SKM-1 treated with dmso at 0.1 percent for 144 hours (cell line): ENCODE measurements around the gene MAP2K6.
"Not testable (repeated sequence)": the region's sequence is repeated elsewhere in the genome, so short reads cannot be mapped to it uniquely, and the experiment has no call there.

Experiments used
- DNase-seq: peaks from one replicate; lab custom pipeline; 2025; ENCODE audit not compliant: unreplicated experiment; lab: John Stamatoyannopoulos, UW

Gene MAP2K6

DNA sequence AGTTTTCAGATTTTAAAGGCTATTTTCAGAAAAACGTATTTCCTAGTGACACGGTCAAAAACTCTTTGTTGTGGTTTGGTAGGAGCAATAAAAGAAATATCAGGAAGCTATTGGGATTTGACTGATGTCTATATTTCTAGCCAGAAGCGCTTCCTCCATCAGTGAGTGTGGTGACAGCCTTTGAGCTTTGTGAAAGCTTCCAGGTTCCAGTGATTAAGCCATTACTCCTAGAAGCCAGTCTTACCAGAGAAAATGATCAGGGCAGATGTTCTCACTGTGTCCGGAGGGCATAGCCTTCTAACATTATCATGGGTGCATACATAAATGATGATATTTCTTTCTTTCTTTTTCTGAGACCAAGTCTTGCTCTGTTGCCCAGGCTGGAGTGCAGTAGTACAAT lies 39.6 kb downstream of the MAP2K6 start:
- no peak for DNase-seq

DNA sequence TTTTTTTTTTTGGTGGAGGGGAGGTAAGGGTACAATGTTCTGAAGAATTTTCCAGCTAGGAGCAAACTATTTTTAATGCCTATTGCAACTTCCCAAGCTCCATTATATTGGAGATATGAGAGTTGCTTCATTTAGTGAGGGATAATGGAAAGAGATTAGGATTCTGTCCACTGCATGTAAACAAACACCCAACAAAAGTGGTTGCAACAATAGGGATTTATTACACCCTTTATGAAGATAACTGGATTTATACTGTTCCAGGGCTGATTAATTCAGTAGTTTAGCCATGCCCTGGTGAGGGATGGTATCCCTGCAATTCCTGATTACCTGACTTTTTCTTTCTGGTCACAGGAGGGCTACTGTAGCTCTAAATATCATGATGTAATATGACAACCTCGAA lies 40.5 kb downstream of the MAP2K6 start:
- no peak for DNase-seq

DNA sequence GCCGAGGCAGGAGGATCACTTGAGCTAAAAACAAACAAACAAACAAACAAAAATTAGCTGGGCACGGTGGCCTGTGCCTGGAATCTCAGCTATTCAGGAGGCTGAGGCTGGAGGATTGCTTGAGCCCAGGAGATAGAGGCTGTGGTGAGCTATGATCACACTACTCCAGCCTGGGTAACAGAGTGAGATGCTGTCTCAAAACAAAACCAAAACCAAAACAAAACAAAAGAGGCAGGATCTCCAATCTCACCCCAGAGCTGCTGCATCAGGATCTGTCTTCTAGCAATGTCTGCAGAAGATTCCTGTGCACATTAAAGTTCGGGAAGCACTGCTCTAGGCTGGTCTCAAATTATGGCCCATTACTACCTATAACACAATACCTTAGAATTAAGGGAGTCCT lies 43.1 kb downstream of the MAP2K6 start:
- DNase-seq = no peak

DNA sequence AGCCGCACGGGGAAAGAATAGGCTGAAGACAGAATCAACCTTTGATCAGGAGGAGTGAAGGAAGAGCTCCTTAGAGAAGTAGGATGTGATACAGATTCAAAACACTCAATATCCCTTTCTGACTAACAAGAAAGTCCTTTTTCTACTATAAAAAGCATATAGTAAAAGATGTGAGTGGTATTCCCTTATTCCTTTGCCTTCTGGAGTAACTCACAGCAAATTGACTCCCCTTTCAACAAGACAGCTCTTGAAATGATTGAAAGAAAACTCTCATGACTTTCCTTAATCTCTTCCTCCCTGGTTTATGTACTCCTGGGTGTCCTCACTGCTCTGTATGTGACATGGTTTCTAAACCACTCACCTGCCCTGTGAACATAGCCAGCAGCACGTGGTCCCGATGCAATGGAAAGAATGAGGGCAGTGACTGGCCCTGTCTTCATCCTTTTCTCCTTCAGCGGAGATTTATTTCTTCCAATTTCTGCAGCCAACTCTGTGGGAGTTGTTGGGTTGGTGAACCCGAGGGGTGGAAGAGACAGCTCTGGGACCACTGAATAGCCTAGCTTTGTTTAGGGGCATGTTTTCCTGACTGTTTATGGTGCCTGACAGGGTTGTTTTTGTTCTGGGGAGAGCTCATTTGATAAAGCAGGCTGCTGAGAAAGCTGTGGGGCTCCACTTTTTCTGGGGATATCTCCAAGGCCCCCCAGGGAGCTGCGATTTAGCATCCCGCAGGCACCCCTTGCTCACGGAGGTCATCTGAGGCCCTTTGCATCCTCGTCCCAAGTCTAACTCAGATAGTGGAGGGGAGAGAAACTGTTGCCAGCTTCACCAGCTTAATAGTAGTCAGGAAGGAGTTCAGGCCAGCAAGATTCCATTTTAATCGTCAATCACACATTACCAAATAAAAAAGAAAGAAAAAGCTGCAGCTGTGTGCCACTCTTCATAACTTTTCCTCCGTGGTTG lies 46.7 kb downstream of the MAP2K6 start:
- no peak for DNase-seq

DNA sequence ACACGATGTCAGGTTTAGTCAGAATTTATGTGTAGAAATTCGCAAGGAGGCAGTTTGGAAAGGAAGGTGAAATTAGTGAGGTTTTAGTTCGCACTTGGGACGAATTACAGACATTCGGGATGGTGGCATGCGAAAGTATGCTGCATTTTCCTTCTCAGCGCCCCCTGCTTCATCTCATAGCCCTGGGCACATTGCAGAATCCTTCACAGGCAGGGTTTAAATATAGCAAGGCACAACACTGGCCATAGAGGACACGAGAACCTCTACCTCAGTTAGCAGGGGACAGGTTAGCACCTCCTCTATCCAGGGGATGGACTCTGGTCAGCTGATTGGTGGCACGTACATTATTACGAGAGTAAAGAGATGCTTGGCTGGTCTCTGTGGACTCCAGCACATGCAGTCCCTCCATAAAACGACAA lies 47.5 kb downstream of the MAP2K6 start:
- DNase-seq = no peak

DNA sequence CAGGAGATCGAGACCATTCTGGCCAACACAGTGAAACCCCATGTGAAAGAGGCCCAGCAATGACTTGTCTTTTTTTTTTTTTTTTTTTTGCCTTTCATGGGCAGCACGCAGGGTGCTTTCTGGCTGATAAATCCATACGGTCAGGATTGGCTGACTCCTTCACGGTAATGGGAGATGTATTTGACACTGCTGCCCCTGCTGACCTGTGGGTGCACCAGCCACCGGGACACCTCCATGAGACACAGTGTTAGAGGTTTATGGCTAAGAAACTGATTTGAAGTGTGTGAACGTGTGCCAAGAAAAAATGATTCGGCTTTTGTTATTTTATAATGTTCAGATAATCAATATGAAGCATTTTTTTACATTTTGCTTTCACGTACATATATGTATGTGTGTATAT lies 48.4 kb downstream of the MAP2K6 start:
- no peak for DNase-seq

DNA sequence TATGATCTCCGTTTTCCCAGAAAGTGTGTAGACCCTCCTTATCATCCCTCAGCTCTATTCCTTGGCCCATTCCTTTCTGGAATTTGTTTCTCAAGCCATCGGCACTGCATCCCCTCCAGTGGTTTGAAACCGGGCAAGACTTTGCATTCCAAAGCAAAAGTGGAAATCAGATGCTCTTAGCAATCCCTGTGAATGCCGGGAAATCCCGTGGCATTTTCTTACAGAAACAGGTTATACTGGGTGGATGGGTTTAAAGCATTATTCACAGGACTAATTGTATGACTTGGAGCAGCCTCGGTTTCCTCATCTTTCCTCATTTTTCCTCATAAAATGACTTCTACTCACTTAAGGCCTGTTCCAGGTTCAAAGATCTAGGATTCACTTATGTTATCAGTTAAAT lies 52.0 kb downstream of the MAP2K6 start:
- no peak for DNase-seq

DNA sequence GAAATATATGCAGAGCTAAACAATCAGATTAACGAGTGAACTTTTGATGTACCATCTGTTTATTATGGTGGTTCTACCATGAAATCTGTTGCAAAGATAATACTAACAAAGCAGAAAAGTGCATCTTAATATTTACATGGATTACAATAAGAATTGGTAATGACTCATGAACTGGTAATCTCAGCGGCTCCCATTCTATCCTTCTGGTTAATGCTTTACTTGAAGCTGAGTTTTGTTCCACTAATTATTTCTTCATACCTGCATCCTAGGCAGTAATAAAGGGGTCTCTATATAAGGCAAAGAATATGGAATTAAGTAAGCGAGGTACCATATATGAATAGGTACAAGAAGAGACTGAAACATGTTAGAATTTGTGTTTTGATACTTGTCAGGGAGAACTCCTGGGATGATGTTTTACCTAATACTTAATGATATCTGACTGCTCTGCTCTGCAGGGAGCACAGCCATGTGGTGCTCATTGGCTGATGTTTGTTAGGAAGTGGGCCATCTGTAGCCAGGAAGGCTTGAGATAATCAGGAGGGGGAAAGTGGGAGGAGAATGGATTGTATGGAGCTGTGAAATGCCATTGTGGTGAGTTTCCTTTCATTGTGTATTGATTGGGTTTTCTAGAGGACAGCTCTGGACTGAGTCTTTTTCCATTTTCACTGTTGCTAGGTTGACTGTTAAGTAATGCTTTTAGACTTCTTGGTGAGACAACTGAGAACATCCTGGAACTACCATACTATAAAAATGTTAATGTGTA lies 52.6 kb downstream of the MAP2K6 start:
- DNase-seq = no peak

DNA sequence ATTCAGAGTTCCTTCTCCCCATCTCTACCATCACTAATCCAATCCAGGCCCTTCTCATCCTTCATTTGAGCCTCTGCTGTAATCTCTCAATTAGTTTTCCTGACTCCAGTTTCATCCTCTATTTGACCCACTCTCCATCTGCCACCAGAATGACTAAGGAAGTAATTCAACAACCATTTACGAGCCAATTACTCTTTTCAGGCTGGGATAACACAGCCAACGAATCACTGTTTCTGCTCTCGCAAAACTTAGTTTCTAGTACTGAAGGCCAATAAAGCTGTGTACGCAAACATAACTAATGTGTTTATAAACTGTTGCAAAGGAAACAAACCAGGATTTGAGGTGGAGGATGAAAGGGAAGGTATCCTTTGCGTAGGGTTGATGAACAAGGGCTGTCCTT lies 53.7 kb downstream of the MAP2K6 start:
- no peak for DNase-seq

DNA sequence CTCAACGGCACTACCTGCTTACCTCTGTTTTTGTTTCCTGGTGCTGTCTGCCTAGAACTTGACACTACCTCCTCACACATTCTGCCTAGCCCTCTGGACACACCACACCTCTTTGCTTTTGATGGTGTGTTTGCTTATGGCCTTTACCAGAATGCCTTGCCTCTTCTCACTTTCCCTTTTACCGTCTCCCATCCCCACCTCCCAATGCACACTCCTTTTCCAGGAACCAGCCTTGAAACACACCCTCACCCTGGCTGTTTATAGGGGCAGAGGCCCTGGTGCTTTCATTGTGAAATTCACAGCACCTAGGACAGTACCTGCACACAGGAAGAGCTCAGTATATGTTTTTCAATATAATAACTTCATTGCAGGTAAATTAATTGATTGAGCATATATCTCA lies 56.2 kb downstream of the MAP2K6 start:
- DNase-seq = no peak

DNA sequence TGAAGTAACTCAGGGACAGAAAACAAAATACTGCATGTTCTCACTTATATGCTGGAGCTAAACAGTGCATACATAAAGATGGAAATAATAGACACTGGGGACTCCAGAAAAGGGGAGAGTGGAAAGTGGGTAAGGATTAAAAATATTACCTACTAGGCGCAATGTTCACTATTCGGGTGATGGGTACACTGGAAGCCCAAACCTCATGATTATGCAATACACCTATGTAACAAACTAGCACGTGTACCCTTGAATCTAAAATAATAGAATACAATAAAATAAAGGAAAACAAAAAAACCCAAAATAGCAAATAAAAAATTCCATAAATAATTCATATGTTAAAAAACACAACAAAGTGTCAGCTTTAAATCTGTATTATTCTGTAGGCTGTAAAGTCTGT lies 56.9 kb downstream of the MAP2K6 start:
- no peak for DNase-seq

DNA sequence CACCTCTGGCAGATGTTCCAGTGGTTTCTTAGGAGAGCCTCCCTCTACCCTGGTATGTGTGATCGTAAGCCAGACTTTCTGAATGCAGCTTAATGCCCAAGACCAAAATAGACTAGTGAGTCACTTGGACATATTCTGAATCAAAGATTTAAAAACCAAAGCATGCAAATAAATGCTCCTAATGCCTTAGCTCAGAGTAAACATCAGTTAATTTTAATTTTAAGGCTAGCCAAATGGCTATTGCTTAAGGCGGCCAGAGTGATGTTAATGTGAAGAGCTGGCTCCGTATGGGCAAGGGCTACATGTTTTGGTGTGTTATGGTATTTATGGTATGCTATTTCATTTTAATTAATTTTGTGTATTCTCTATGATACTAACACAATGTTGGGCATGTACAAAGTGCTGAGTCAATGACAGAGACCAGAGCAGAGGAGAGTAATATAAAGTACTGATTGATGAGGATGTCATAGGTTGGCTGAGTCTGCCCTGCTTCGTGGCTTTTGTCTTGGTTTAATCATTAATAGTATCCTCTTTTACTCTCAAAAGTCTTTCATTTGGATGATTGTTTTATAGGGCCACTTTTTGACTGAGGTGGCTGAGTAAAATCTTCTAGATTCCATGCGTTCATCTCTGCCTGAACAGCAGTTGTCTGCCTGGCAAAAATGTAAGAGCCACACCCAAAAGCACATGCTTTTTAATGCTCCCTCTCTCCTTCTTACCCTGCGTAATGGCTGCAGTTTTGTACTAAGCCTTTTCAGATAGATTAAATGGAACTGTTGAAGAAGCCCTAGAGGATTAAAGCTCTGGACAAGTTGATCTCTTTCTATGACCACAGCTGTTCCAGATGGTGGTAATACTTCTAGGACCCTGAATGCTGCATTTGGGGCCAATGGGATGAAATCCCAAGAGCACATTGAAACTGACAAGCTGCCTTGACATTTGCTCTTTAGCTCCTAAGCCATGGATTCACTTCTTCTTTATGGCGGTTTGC lies 59.6 kb downstream of the MAP2K6 start:
- no peak for DNase-seq

DNA sequence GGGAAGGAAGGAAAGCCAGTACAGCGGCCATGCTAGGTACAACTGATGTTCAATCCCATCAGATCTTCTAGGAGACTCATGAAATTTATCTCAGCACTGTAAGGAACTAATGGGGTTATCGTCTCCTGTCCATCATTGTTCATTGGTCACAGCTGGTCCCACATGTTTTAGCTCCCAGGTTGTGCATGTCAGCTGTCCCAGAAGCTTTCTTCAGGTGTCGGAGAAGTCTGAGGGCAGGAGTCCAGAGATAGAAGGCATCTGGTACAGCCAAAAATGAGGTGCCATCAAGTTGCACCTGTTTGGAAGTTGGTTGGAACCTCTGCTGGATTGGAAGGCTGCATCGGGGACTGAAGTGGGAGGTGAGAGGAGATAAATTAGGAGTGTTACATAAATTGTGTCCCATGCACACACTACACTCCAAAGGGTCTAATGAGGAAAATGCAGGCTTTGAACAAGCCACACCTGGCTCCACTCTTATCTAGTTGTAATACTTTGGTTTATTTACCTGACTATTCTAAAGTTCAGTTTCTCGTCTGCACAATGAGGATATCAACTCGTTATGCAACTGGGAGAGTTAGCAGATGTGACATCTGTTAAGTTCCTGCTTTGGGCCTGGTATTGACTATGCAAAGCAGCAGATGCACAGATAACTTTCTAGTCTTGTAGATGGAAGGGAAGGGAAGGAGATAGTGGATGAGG lies 62.9 kb downstream of the MAP2K6 start:
- no peak for DNase-seq

DNA sequence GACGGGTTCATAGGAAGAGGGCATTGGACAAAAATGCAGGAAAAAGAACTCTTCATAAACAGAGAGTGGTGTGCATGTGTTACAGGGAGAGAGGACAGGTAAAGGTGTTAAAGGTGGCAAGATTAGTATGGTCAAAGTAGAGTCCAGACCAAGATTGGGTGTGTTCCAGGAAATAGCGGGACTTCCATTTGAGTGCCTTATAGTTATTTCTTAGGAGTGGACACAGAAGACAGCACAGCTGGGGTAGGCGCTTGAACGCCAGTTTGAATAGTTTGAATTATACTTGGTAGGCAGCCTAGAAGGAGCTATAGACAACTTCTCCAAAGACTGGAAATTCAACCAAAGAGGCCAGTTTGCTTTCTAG lies 63.4 kb downstream of the MAP2K6 start:
- no peak for DNase-seq

DNA sequence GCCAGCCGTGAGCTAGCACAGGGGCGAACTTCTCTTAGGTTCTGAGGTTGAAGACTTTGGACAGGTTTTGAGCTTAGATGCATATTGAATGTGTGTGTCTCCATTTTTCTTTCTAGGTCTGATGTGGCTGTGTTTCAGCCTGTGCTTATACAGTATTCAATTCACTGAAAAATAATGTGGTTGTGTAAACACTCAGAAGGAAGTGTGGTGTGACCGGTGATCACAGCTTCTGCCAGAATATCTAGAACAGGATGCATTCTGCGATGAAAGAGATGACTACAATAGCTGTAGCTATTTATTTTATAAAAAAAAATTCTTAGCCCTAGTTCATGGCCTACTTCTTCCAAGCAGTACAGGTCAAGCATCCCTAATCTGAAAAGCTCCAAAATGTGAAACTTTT lies 64.4 kb downstream of the MAP2K6 start:
- no peak for DNase-seq

DNA sequence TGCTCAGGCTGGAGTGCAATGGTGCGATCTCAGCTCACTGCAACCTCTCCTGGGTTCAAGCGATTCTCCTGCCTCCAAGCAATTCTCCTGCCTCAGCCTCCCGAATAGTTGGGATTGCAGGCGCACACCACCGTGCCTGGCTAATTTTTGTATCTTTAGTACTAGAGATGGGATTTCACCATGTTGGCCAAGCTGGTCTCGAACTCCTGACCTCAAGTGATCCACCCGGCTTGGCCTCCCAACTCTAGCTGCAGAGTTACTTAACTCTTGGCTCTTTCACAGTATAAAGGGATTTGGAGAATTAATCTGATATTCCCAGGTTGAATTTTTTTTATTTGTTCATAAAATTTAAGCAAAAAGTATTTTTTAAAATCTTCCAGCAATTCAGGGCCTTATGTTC lies 65.3 kb downstream of the MAP2K6 start:
- DNase-seq = not testable (repeated sequence)

DNA sequence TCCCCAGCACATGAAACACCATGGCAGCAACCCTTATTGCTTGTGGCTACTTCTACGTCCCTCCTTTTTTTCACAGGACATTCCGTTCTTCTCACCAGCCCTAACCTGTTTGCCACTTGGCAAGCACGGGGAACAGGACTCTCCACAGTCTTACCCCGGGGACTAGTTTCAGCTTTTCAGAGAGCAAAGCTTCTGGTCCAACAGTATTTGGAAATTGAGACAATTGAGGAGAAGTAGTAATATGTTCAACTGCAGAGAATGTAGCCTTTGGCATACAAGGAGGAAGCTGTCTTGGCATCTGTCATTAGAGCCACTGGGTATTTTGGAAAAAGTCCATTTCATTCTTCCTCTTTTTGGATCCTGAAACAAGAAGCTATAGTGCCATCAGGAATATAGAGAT lies 65.7 kb downstream of the MAP2K6 start:
- DNase-seq = peak; percentile 99

DNA sequence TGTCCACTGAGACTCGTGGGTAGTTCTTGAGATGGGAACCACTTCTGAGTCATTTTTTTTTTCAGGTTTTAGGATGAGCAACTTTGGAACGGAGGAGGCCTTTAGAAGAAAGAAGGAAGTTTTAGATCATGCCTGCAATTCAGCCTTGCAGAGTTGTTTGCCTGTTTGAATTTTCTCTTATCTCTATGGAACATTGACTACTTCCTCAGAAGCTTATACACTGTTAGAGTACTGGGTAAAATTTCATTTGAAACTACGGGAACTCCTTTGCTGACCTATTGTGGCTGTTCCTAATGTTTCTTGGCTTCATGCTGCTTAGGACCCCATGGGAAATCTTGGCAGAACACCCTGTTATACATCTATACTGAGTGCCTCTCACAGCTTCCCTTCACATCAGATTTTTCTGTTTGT lies 70.8 kb downstream of the MAP2K6 start:
- no peak for DNase-seq

DNA sequence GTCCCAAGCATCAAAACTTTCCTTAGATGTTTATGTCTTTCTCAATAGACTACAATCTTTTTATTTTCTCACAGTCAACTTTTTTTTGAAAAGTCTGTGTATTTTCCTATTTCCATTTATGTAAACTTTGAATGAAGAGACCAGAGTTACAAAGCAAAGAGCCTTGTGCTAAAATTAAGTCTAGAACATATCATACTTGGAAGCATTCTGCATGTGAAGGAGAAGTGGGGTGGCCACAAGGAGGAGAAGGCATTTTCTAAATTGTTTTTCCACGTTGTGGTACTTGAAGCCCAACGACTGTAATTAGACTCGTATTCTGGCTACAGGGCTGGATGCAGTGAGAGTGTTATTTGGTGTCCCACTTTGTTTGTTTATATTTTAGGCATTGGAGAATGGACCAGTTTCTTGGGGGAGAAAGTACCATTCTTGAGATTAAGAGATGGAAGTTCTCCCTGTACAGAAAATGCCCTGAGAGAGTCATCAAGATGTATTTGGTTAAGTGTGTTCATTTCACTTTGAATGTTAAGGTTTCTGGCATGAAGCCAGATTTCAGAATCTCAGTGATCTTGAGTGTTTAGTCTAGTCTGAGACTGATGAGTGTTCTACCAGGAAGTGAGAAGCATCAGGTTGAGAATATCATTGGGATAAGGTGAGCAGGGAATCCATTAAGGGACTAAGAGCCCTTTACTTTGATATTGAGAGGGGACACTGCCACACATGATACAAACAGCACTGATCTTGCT lies 71.6 kb downstream of the MAP2K6 start:
- no peak for DNase-seq
